Activated CD4-positive, alpha-beta T cell treated with anti-CD3 and anti-CD28 coated beads for 1 hour (primary cell): ENCODE data around the gene GLRX3.
"Not testable (repeated sequence)": the region's sequence is repeated elsewhere in the genome, so short reads cannot be mapped to it uniquely, and the experiment has no call there.

Experiments
- DNase-seq: peaks from one replicate; pipeline ENCODE4 v3.0.0-alpha.2; 2020

Gene GLRX3

GRCh38 chr10:130190737-130191115 is 54.5 kb downstream of the GLRX3 start:
- no peak for DNase-seq

GRCh38 chr10:130191380-130191779 is 55.2 kb downstream of the GLRX3 start:
- DNase-seq = no peak

GRCh38 chr10:130192276-130192848 is 56.2 kb downstream of the GLRX3 start:
- DNase-seq = no peak

- no peak for DNase-seq
Observed at GRCh38 chr10:130193033-130193432, 56.8 kb downstream of the GLRX3 start.

- DNase-seq = no peak
Observed at GRCh38 chr10:130193493-130194193, 57.5 kb downstream of the GLRX3 start.

- DNase-seq = no peak
Observed at GRCh38 chr10:130194194-130194990, 58.2 kb downstream of the GLRX3 start.

- no peak for DNase-seq
Observed at GRCh38 chr10:130194991-130195645, 58.9 kb downstream of the GLRX3 start.

- no peak for DNase-seq
Observed at GRCh38 chr10:130195746-130196294, 59.6 kb downstream of the GLRX3 start.

- DNase-seq = no peak
Observed at GRCh38 chr10:130196511-130197487, 60.6 kb downstream of the GLRX3 start.

- no peak for DNase-seq
Observed at GRCh38 chr10:130198651-130199050, 62.5 kb downstream of the GLRX3 start.

- DNase-seq = no peak
Observed at GRCh38 chr10:130200179-130201042, 64.2 kb downstream of the GLRX3 start.

- DNase-seq = no peak
Observed at GRCh38 chr10:130201043-130201380, 64.8 kb downstream of the GLRX3 start.

- DNase-seq = not testable (repeated sequence)
Observed at GRCh38 chr10:130202150-130202549, 66.0 kb downstream of the GLRX3 start.

- no peak for DNase-seq
Observed at GRCh38 chr10:130202984-130203621, 66.9 kb downstream of the GLRX3 start.

- DNase-seq = no peak
Observed at GRCh38 chr10:130203626-130204025, 67.4 kb downstream of the GLRX3 start.

- no peak for DNase-seq
Observed at GRCh38 chr10:130206216-130206737, 70.1 kb downstream of the GLRX3 start.

- DNase-seq = no peak
Observed at GRCh38 chr10:130207205-130207604, 71.0 kb downstream of the GLRX3 start.

- DNase-seq = no peak
Observed at GRCh38 chr10:130208807-130209206, 72.6 kb downstream of the GLRX3 start.

- no peak for DNase-seq
Observed at GRCh38 chr10:130212746-130213145, 76.6 kb downstream of the GLRX3 start.
